GM21723 (cell line): Measurements from ENCODE around the gene TGFBI.

Experiments used
- ATAC-seq: cut with Tn5 transposase; IDR thresholded peaks from one replicate; pipeline ENCODE4 v1.9.1; 2021; ENCODE audit warnings: mild to moderate bottlenecking, moderate library complexity; ENCODE audit not compliant: unreplicated experiment

TGFBI gene

GRCh38 chr5:136061630-136062365 lies 33.0 kb downstream of the TGFBI start:
- no peak for ATAC-seq

GRCh38 chr5:136062366-136063274 lies 33.8 kb downstream of the TGFBI start:
- peak; percentile 83 for ATAC-seq

- no peak for ATAC-seq
Observed at GRCh38 chr5:136063778-136064465, 35.1 kb downstream of the TGFBI start.

- no peak for ATAC-seq
Observed at GRCh38 chr5:136064510-136064909, 35.7 kb downstream of the TGFBI start.

GRCh38 chr5:136065588-136065987 lies 36.8 kb downstream of the TGFBI start:
- ATAC-seq: no peak

GRCh38 chr5:136066661-136067271 lies 38.0 kb downstream of the TGFBI start:
- ATAC-seq: no peak

- no peak for ATAC-seq
Observed at GRCh38 chr5:136067422-136067821, 38.6 kb downstream of the TGFBI start.

- ATAC-seq: no peak
Observed at GRCh38 chr5:136070486-136071285, 41.9 kb downstream of the TGFBI start.

GRCh38 chr5:136073714-136074529 lies 45.1 kb downstream of the TGFBI start:
- ATAC-seq: peak; percentile 81

GRCh38 chr5:136075466-136075891 lies 46.7 kb downstream of the TGFBI start:
- no peak for ATAC-seq

- no peak for ATAC-seq
Observed at GRCh38 chr5:136076067-136076466, 47.3 kb downstream of the TGFBI start.

- ATAC-seq: no peak
Observed at GRCh38 chr5:136076881-136077445, 48.2 kb downstream of the TGFBI start.

- ATAC-seq: no peak
Observed at GRCh38 chr5:136079195-136079985, 50.6 kb downstream of the TGFBI start.

- peak; percentile 15 for ATAC-seq
Observed at GRCh38 chr5:136080113-136080482, 51.3 kb downstream of the TGFBI start.

- ATAC-seq: peak; percentile 97
Observed at GRCh38 chr5:136080483-136081216, 51.9 kb downstream of the TGFBI start.

GRCh38 chr5:136081217-136081591 lies 52.4 kb downstream of the TGFBI start:
- ATAC-seq: no peak

- no peak for ATAC-seq
Observed at GRCh38 chr5:136082390-136083193, 53.8 kb downstream of the TGFBI start.
